Esophagus squamous epithelium (tissue), 5 donors: Measurements from ENCODE around the gene CNTN4. TPM values are rescaled to one million over a fixed set of nuclear protein-coding genes. Genes with fewer than 3 reads are reported as not detected.

Source experiments
- DNase-seq: peaks from one replicate; lab custom pipeline; 2025; lab: John Stamatoyannopoulos, UW
- H3K27ac ChIP-seq, 4 donors: fragments of 200-600 bp; sonication (generic); one replicate each; pipeline ENCODE4 v1.5.1; 2016 to 2019; ENCODE audit warnings: mild to moderate bottlenecking in 1 of 4
- H3K27me3 ChIP-seq, 4 donors: fragments of 200-600 bp; sonication (generic); 1 replicate in 3 of 4; 2 replicates in 1 of 4; pipeline versions ENCODE4 v1.5.1 to v1.6.0; 2017 to 2021; ENCODE audit warnings: antibody characterized with exemption in 1 of 4
- H3K36me3 ChIP-seq, 3 donors: fragments of 200-600 bp; sonication (generic); one replicate each; pipeline ENCODE4 v1.5.1; 2016 to 2019
- H3K4me1 ChIP-seq, 3 donors: fragments of 200-600 bp; sonication (generic); one replicate each; pipeline ENCODE4 v1.5.1; 2017 to 2019
- H3K4me3 ChIP-seq, 4 donors: fragments of 200-600 bp; sonication (generic); 1 replicate in 3 of 4; 2 replicates in 1 of 4; pipeline ENCODE4 v1.5.1; 2016 to 2019; ENCODE audit warnings: mild to moderate bottlenecking in 2 of 4, moderate library complexity in 1 of 4
- H3K9me3 ChIP-seq, 3 donors: fragments of 200-600 bp; sonication (generic); one replicate each; pipeline ENCODE4 v1.5.1; 2016 to 2019
- POLR2A ChIP-seq, 4 donors: fragments of 450-650 bp; IDR thresholded peaks; one replicate each; pipeline ENCODE4 v1.6.1; 2017; ENCODE audit warnings: antibody characterized with exemption in 4 of 4, mild to moderate bottlenecking in 4 of 4, moderate library complexity in 3 of 4
- WGBS, 2 donors: methylation state at CpG; one replicate each; pipeline ENCODE4 v1.1.5; 2018; 5-methylcytosine and 5-hydroxymethylcytosine counted together
- intact Hi-C: fragments of 100-400 bp; cut with DNase I; formaldehyde crosslinking; loops from one replicate; pipeline ENCODE4 v1.15.0; 2022
- total RNA-seq, 4 donors: library from RNA; depleted of rRNA; stranded (reverse); fragments of >200 nt; gene quantifications; one replicate each; pipeline ENCODE4 v1.1.0, GENCODE V29; 2016
- TF ChIP-seq, protein P1 (sequence below), 6 experiments: fragments of 450-650 bp in 4 of 6; fragments of 200-600 bp in 2 of 6; sonication (generic) in 2 of 6; IDR thresholded peaks; one replicate each; pipeline ENCODE4 v1.5.1; 2016 to 2019; ENCODE audit warnings: antibody characterized with exemption in 6 of 6, mild to moderate bottlenecking in 4 of 6, moderate library complexity in 4 of 6
- donor health status: DM: yes; HTN: yes; CAD: no.

The CNTN4 gene
- total RNA-seq, 4 donors from 2014 or later = 0.31 to 8.5 (median 3.5) TPM

DNA sequence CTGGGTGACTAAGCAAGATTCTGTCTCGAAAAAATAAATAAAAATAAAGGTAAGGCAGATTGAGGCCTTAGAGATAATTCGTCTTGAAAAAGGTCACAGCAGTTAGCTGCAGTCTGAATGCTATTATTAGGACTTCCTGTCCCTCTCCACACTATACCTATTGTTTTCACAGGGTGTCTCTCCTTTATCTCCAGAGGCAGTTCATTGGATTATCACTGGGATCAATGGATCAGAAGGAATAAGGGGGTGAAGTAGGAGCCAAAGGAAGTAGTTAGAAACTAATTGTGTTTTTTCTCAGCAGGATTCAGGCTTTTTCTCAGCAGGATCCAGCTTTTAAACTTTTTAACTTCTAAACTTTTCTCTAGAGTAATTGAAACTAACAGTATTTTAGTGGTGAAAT, 684.6 kb downstream of the CNTN4 start:
- Histone ChIP-seq H3K4me1 (no peaks in the 10 kb centered on the region), H3K27ac (no peak overlapping the region), H3K4me3 (no peak overlapping the region), H3K9me3 (no peaks in the 10 kb centered on the region), H3K36me3 (no peaks in the 10 kb centered on the region), H3K27me3 (no peaks in the 10 kb centered on the region)
- DNase-seq = no peak
- intact Hi-C loops = no loop called here
- TF ChIP-seq POLR2A (IDR thresholded peaks at IDR 0.05) = no peak
- TF ChIP-seq, protein P1, sequence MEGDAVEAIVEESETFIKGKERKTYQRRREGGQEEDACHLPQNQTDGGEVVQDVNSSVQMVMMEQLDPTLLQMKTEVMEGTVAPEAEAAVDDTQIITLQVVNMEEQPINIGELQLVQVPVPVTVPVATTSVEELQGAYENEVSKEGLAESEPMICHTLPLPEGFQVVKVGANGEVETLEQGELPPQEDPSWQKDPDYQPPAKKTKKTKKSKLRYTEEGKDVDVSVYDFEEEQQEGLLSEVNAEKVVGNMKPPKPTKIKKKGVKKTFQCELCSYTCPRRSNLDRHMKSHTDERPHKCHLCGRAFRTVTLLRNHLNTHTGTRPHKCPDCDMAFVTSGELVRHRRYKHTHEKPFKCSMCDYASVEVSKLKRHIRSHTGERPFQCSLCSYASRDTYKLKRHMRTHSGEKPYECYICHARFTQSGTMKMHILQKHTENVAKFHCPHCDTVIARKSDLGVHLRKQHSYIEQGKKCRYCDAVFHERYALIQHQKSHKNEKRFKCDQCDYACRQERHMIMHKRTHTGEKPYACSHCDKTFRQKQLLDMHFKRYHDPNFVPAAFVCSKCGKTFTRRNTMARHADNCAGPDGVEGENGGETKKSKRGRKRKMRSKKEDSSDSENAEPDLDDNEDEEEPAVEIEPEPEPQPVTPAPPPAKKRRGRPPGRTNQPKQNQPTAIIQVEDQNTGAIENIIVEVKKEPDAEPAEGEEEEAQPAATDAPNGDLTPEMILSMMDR (IDR thresholded peaks at IDR 0.05) = no peak
- 35 to 49% methylated on average over 2 of the region's 2 CpGs for WGBS, 2 donors

DNA sequence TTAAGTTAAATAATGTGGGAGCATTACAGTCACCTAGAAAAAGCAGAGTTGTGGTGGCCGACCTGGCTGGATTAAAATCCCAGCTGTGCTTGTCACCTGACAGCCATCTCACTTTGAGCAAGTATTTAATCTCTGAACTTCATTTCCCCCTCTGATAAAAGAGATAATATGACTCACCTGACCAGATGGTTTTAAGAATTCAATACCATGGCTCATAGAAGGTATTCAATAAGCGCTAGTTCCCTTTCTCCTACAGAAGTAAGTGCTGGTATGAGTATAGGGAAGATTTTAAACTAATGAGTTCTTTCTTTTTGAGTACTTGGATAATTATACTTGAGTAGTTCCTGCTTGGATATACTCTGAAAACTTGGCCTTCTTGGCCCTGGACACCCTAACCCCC, 686.0 kb downstream of the CNTN4 start:
- 53 to 62% methylated on average over 2 of the region's 2 CpGs for WGBS, 2 donors
- intact Hi-C loops = no loop called here
- TF ChIP-seq POLR2A (IDR thresholded peaks at IDR 0.05) = no peak
- TF ChIP-seq, protein P1 (IDR thresholded peaks at IDR 0.05) = no peak

DNA sequence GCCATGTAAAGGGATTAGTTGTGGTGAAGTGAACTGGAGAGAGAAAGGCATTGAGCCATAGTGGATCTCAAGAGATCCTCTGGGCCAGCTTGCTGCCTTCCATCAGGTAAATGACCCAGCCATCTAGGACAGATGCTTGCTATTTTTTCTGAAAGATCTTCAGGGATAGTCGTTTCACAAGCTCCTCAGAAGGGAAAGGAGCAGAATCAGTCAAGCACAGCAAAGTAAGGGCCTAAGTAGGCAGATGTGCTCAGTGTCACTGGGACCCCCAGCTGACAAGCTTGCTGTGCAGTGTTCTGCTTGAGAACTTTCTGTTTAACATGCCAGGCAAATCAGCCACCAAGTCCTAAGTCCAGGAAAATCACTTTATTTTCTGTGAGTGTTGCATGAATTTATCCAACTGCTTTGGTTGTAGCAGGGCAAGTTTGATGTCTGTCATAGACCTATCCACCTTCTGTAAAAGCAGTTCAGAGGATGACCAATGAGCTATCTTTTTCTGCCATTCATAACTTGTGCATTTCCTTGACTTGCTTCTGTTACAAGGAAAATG, 691.7 kb downstream of the CNTN4 start:
- Histone ChIP-seq H3K27me3 (no peaks in the 10 kb centered on the region), H3K4me3 (no peak overlapping the region), H3K4me1 (no peaks in the 10 kb centered on the region), H3K36me3 (no peaks in the 10 kb centered on the region), H3K27ac (no peak overlapping the region), H3K9me3 (no peaks in the 10 kb centered on the region)
- no peak for DNase-seq
- no peak for TF ChIP-seq POLR2A (IDR thresholded peaks at IDR 0.05)
- TF ChIP-seq, protein P1 (IDR thresholded peaks at IDR 0.05) = no peak
- 0 to 8% methylated on average over 1 of the region's 1 CpG for WGBS, 2 donors
- intact Hi-C loops = no loop called here

More for the DNA sequence above, 686.0 kb downstream of the CNTN4 start:
- Histone ChIP-seq H3K4me1 (no peaks in the 10 kb centered on the region), H3K4me3 (no peak overlapping the region), H3K36me3 (no peaks in the 10 kb centered on the region), H3K27ac (no peak overlapping the region), H3K27me3 (no peaks in the 10 kb centered on the region), H3K9me3 (no peaks in the 10 kb centered on the region)
- DNase-seq = no peak

DNA sequence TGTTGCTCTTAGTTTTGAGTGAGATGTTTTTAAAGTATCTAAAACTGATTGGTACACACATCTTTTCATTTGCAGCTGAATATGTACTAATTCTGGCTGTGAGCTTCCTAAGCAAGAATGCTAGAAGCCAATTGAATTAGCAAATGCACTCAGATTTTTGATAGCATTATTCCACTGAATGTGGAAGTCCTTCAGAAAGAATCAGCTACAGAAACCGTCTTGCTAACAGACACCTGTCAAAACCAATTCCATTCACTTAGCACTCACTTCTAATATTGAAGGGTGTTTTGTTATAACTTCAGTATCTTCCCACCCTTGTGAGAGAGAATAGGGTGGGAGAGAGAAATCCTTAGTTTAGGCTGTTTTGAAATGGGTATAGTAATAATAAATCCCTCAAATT, 693.8 kb downstream of the CNTN4 start:
- WGBS, 2 donors = 60 to 72% methylated on average over 1 of the region's 1 CpG
- H3K36me3 ChIP-seq = no peaks in the 10 kb centered on the region
- no peak overlapping the region for H3K4me3 ChIP-seq
- TF ChIP-seq POLR2A (IDR thresholded peaks at IDR 0.05) = no peak
- TF ChIP-seq, protein P1 (IDR thresholded peaks at IDR 0.05) = no peak
- no peak for DNase-seq
- no peak overlapping the region for H3K27ac ChIP-seq
- intact Hi-C loops = no loop called here
- H3K4me1 ChIP-seq = no peaks in the 10 kb centered on the region
- no peaks in the 10 kb centered on the region for H3K9me3 ChIP-seq
- H3K27me3 ChIP-seq = no peaks in the 10 kb centered on the region

DNA sequence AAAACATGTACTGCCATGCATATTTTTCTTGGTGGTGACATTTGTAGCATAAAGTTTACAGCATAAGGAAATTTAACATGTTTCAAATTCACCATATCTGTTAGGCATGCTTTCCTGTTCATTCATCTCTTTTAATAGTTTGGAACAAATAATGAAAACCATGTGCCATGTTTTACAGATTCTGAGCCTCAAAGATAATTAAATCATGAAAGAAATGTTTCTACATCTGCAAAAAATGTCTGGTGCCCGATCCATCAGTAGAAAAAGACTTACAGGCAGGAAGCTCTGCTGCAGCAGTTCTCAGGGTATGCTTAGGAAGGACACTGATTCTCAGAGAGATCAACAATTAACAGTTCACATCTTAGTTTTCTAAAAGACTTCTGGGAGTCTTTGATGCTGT, 695.3 kb downstream of the CNTN4 start:
- no peak overlapping the region for H3K4me3 ChIP-seq
- no peaks in the 10 kb centered on the region for H3K36me3 ChIP-seq
- WGBS, 2 donors = 55 to 57% methylated on average over 1 of the region's 1 CpG
- no peaks in the 10 kb centered on the region for H3K27me3 ChIP-seq
- H3K4me1 ChIP-seq = no peaks in the 10 kb centered on the region
- intact Hi-C loops = no loop called here
- H3K9me3 ChIP-seq = no peaks in the 10 kb centered on the region
- no peak overlapping the region for H3K27ac ChIP-seq
- TF ChIP-seq, protein P1 (IDR thresholded peaks at IDR 0.05) = no peak
- TF ChIP-seq POLR2A (IDR thresholded peaks at IDR 0.05) = no peak
- no peak for DNase-seq
